Smooth muscle cell (in vitro differentiated cells): ENCODE data around the gene DUSP15. TPM values are rescaled to one million over a fixed set of nuclear protein-coding genes. Genes with fewer than 3 reads are reported as not detected.
A peak's percentile ranks its signal among the peaks of the same experiment; 100 is the strongest.

Experiments
- DNase-seq: peaks from one replicate; lab custom pipeline; 2025; ENCODE audit not compliant: unreplicated experiment; lab: John Stamatoyannopoulos, UW
- H2AFZ ChIP-seq: fragments of 200-600 bp; sonication (generic); 2 replicates; pipeline ENCODE4 v1.6.0; 2016; ENCODE audit warnings: antibody characterized with exemption, low read depth, mild to moderate bottlenecking
- H3F3A ChIP-seq: fragments of 200-600 bp; sonication (generic); 2 replicates; pipeline ENCODE4 v1.6.0; 2017; ENCODE audit warnings: antibody characterized with exemption, low read depth
- H3K27ac ChIP-seq: fragments of 200-600 bp; sonication (generic); 2 replicates; pipeline ENCODE4 v1.5.1; 2016; ENCODE audit warnings: low read depth, mild to moderate bottlenecking
- H3K27me3 ChIP-seq: fragments of 200-600 bp; sonication (generic); 2 replicates; pipeline ENCODE4 v1.6.1; 2016; ENCODE audit warnings: low read depth, mild to moderate bottlenecking
- H3K36me3 ChIP-seq: fragments of 200-600 bp; sonication (generic); 2 replicates; pipeline ENCODE4 v1.5.1; 2016; ENCODE audit warnings: low read depth
- H3K4me1 ChIP-seq: fragments of 200-600 bp; sonication (generic); 2 replicates; pipeline ENCODE4 v1.5.1; 2016; ENCODE audit warnings: low read depth
- H3K4me2 ChIP-seq: fragments of 200-600 bp; sonication (generic); 2 replicates; pipeline ENCODE4 v1.6.0; 2016; ENCODE audit warnings: mild to moderate bottlenecking
- H3K4me3 ChIP-seq: fragments of 200-600 bp; sonication (generic); 2 replicates; pipeline ENCODE4 v1.5.1; 2016; ENCODE audit warnings: mild to moderate bottlenecking
- H3K79me2 ChIP-seq: fragments of 200-600 bp; sonication (generic); 2 replicates; pipeline ENCODE4 v1.6.0; 2016; ENCODE audit warnings: low read depth, mild to moderate bottlenecking
- H3K9ac ChIP-seq: fragments of 200-600 bp; sonication (generic); 2 replicates; pipeline ENCODE4 v1.6.0; 2016; ENCODE audit warnings: low read depth
- H3K9me3 ChIP-seq: fragments of 200-600 bp; sonication (generic); replicated peaks from 2 replicates; pipeline ENCODE4 v1.5.1; 2016; ENCODE audit warnings: low read depth
- H4K20me1 ChIP-seq: fragments of 200-600 bp; sonication (generic); 2 replicates; pipeline ENCODE4 v1.6.0; 2016; ENCODE audit warnings: low read depth
- WGBS: methylation state at CpG from one replicate; pipeline ENCODE4 v1.1.7; 2016; ENCODE audit warnings: low lambda C conversion rate; 5-methylcytosine and 5-hydroxymethylcytosine counted together
- polyA plus RNA-seq: library from polyadenylated mRNA; unstranded; fragments of >200 nt; fragmentation: Nextera tagmentation; extraction: Ambion mirVana; gene quantifications from 2 replicates; pipeline ENCODE4 v1.2.1, GENCODE V29; 2016
- total RNA-seq: library from RNA; depleted of rRNA; stranded (reverse); fragments of >200 nt; gene quantifications from 2 replicates; pipeline ENCODE4 v1.2.3, GENCODE V29; 2014
- TF ChIP-seq, protein P1 (sequence below): fragments of 200-600 bp; sonication (generic); IDR thresholded peaks from 2 replicates; pipeline ENCODE4 v1.5.1; 2017; ENCODE audit warnings: borderline replicate concordance, mild to moderate bottlenecking, antibody characterized with exemption; ENCODE audit not compliant: insufficient read depth, poor library complexity, severe bottlenecking

Gene DUSP15
- total and polyA plus RNA-seq, 2 experiments from 2014 or later = 6.2 to 10.2 TPM

DNA sequence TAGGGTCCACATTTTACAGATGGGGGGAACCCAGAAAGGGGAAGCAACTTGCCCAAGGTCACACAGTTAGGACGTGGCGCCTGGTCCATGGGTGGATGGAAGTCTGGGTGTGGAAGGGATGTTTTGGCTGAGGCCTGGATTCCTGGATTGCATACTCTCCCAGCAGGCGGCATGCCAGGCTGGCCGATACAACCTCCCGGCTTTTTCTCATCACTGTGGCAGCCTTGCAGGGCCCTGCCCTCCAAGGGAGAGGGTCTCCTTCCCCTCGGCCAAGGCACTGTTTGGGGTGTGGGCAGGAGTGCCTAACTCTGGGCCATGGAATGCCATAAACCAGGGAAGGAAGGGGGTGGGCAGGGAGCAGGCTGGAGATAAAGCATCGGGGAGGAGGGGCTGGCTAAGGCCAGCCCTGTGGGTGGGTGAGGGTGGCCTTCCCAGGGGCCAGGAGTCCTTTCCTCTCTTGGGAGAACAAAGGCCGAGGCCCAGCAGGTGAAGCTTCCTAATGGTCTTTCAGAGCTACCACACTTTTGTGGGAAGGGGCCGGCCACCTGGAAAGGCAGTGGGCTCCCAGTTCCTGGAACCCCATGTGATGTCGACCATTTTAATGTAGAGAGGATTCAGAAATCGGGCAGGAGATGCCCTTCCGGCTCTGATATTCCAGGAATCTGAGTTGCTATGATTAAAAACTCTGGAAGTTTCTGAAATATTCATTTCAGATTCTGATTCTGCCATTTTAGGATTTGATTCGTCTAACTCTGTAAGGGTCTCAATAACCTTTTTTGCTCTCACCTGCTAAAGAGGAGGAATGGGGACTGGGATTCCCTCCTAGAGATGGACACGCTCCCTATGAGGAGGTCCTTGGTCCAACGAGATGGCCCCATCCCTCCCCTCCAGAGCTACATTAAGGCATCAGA is 29.2 kb downstream of the DUSP15 start:
- Histone ChIP-seq H3K4me1 (peaks cover 56% of the 10 kb centered on the region), H3K36me3 (no peaks in the 10 kb centered on the region), H3K9ac (no peak overlapping the region), H3K4me3 (no peak overlapping the region), H3K27me3 (no peaks in the 10 kb centered on the region), H3K27ac (no peak overlapping the region), H3K79me2 (no peaks in the 10 kb centered on the region), H3F3A (peaks cover 21% of the 10 kb centered on the region), H4K20me1 (no peaks in the 10 kb centered on the region), H3K9me3 (no peaks in the 10 kb centered on the region), H2AFZ (no peak overlapping the region), H3K4me2 (no peak overlapping the region)
- WGBS = 78% methylated on average over 15 of the region's 15 CpGs
- no peak for DNase-seq
- TF ChIP-seq, protein P1, sequence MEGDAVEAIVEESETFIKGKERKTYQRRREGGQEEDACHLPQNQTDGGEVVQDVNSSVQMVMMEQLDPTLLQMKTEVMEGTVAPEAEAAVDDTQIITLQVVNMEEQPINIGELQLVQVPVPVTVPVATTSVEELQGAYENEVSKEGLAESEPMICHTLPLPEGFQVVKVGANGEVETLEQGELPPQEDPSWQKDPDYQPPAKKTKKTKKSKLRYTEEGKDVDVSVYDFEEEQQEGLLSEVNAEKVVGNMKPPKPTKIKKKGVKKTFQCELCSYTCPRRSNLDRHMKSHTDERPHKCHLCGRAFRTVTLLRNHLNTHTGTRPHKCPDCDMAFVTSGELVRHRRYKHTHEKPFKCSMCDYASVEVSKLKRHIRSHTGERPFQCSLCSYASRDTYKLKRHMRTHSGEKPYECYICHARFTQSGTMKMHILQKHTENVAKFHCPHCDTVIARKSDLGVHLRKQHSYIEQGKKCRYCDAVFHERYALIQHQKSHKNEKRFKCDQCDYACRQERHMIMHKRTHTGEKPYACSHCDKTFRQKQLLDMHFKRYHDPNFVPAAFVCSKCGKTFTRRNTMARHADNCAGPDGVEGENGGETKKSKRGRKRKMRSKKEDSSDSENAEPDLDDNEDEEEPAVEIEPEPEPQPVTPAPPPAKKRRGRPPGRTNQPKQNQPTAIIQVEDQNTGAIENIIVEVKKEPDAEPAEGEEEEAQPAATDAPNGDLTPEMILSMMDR = no peak

DNA sequence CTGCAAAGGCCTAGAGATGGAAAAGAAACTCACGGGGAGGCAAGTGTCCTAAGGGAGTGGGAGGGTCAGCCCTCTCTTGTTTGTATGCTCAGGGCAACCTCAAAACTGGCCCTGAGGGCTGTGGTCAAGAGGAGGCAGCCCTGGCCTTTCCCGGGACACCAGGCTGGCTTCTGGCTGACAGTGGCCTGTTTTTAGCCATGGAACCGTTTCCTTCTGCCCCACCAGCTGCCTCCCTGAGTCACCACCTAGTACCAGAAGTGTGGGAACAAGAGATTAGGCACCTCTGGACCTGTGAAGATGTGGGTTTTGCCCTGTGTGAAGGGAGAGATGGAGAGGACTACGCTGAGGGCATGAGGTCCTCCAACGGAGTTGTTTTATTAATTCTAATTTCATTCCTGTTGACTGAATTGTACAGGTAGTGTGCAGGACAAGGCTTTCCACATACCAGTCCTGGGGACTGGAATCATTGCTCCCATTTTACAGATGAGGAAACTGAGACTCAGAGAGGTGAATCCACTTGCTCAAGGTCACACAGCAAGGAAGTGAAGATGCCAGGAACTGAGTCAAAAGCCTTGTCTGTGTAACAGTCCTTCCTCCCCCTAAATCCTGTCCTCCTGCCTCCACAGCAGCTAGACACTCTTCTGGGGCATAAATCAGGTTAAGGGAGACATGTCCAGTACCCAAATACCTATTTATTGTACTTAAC is 30.4 kb downstream of the DUSP15 start:
- no peak overlapping the region for H3K4me3 ChIP-seq
- no peak overlapping the region for H2AFZ ChIP-seq
- H3K79me2 ChIP-seq = no peaks in the 10 kb centered on the region
- peaks cover 28% of the 10 kb centered on the region for H3F3A ChIP-seq
- TF ChIP-seq, protein P1 = no peak
- no peaks in the 10 kb centered on the region for H3K9me3 ChIP-seq
- WGBS = 55% methylated on average over 5 of the region's 5 CpGs
- DNase-seq = no peak
- H3K4me2 ChIP-seq = no peak overlapping the region
- peaks cover 46% of the 10 kb centered on the region for H3K4me1 ChIP-seq
- no peak overlapping the region for H3K27ac ChIP-seq
- H4K20me1 ChIP-seq = no peaks in the 10 kb centered on the region
- no peaks in the 10 kb centered on the region for H3K36me3 ChIP-seq
- H3K27me3 ChIP-seq = no peaks in the 10 kb centered on the region
- no peak overlapping the region for H3K9ac ChIP-seq

GRCh38 chr20:31838646-31839292 is 31.6 kb downstream of the DUSP15 start:
- TF ChIP-seq, protein P1 = no peak
- H3K4me3 ChIP-seq = no peak overlapping the region
- H3K4me1 ChIP-seq = peaks cover 39% of the 10 kb centered on the region
- 59% methylated on average over 9 of the region's 9 CpGs for WGBS
- H3F3A ChIP-seq = peaks cover 32% of the 10 kb centered on the region
- peak overlapping the region; percentile 37 for H3K4me2 ChIP-seq
- no peaks in the 10 kb centered on the region for H4K20me1 ChIP-seq
- no peak for DNase-seq
- peak overlapping the region; percentile 18 for H3K27ac ChIP-seq
- H3K36me3 ChIP-seq = no peaks in the 10 kb centered on the region
- H2AFZ ChIP-seq = no peak overlapping the region
- no peaks in the 10 kb centered on the region for H3K9me3 ChIP-seq
- no peak overlapping the region for H3K9ac ChIP-seq
- H3K79me2 ChIP-seq = no peaks in the 10 kb centered on the region
- no peaks in the 10 kb centered on the region for H3K27me3 ChIP-seq
